GM18861 (cell line): ENCODE measurements around the gene PTPRN2.

ENCODE experiments used
- ATAC-seq: cut with Tn5 transposase; IDR thresholded peaks from one replicate; pipeline ENCODE4 v1.9.1; 2021; ENCODE audit not compliant: unreplicated experiment

The PTPRN2 gene

GRCh38 chr7:157550300-157551275 is 1037.0 kb downstream of the PTPRN2 start:
- no peak for ATAC-seq

- no peak for ATAC-seq
These were observed 1037.9 kb downstream of the PTPRN2 start for GRCh38 chr7:157549612-157550299.

GRCh38 chr7:157548691-157549303 is 1038.8 kb downstream of the PTPRN2 start:
- ATAC-seq: no peak

GRCh38 chr7:157547611-157548010 is 1040.0 kb downstream of the PTPRN2 start:
- no peak for ATAC-seq

- ATAC-seq: no peak
These were observed 1040.5 kb downstream of the PTPRN2 start for GRCh38 chr7:157547102-157547501.

- ATAC-seq: no peak
These were observed 1042.0 kb downstream of the PTPRN2 start for GRCh38 chr7:157545681-157546060.

GRCh38 chr7:157544980-157545680 is 1042.5 kb downstream of the PTPRN2 start:
- no peak for ATAC-seq

GRCh38 chr7:157544226-157544625 is 1043.4 kb downstream of the PTPRN2 start:
- no peak for ATAC-seq

GRCh38 chr7:157543791-157544190 is 1043.8 kb downstream of the PTPRN2 start:
- ATAC-seq: no peak

GRCh38 chr7:157543276-157543675 is 1044.3 kb downstream of the PTPRN2 start:
- no peak for ATAC-seq

GRCh38 chr7:157542068-157543021 is 1045.3 kb downstream of the PTPRN2 start:
- no peak for ATAC-seq

- ATAC-seq: no peak
These were observed 1046.1 kb downstream of the PTPRN2 start for GRCh38 chr7:157541295-157542067.

- ATAC-seq: no peak
These were observed 1046.9 kb downstream of the PTPRN2 start for GRCh38 chr7:157540606-157541294.

- ATAC-seq: no peak
These were observed 1047.6 kb downstream of the PTPRN2 start for GRCh38 chr7:157540020-157540419.

- ATAC-seq: no peak
These were observed 1048.1 kb downstream of the PTPRN2 start for GRCh38 chr7:157539521-157539920.

GRCh38 chr7:157538735-157539134 is 1048.9 kb downstream of the PTPRN2 start:
- no peak for ATAC-seq

GRCh38 chr7:157538321-157538720 is 1049.3 kb downstream of the PTPRN2 start:
- ATAC-seq: no peak

- no peak for ATAC-seq
These were observed 1050.6 kb downstream of the PTPRN2 start for GRCh38 chr7:157537056-157537455.

GRCh38 chr7:157532068-157532467 is 1055.6 kb downstream of the PTPRN2 start:
- no peak for ATAC-seq
